GM18868 (cell line): ENCODE results near the gene COL1A1.

ENCODE experiments used
- ATAC-seq: cut with Tn5 transposase; IDR thresholded peaks from one replicate; pipeline ENCODE4 v1.9.1; 2021; ENCODE audit warnings: mild to moderate bottlenecking, moderate library complexity; ENCODE audit not compliant: unreplicated experiment

The COL1A1 gene

DNA sequence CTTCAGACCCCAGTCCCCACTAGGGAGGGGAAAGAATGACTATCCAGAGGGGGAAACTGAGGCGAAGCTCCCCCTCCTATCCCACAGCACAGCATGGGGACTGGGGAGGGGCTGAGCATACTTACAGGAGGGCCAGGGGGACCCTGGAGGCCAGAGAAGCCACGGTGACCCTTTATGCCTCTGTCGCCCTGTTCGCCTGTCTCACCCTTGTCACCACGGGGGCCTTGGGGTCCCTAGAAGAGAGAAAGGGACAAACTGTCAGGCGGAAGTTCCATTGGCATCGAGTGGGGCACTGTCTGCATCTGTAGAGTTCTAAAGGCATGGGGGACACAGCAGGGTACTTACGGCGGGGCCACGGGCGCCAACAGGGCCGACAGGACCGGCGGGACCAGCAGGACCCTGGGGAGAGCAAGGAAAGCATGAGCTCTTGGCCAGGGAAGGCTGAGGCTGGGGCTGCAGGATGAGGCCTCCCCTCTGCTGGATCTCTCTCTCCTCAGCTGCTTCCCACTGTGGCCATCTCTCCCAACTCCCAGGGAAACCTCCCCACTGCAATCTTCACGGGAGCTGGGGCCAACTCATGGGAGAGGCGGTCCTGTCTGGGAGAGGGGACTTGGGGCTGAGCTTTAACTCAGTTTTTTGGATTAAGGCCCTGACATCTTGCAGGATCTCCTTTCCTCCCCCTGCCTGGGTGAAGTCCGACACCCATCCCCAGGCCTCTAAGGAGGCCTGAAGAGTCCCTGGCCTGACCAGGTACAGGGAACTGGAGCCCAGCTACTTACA, 13.5 kb downstream of the COL1A1 start:
- no peak for ATAC-seq

- ATAC-seq = no peak
These were observed 14.1 kb downstream of the COL1A1 start for GRCh38 chr17:50187394-50187725.

- no peak for ATAC-seq
These were observed 14.6 kb downstream of the COL1A1 start for GRCh38 chr17:50186661-50187393.

GRCh38 chr17:50185631-50186471, 15.6 kb downstream of the COL1A1 start:
- ATAC-seq = no peak

- ATAC-seq = no peak
These were observed 16.6 kb downstream of the COL1A1 start for GRCh38 chr17:50184611-50185398.

- ATAC-seq = no peak
These were observed 17.4 kb downstream of the COL1A1 start for GRCh38 chr17:50184064-50184463.

GRCh38 chr17:50183421-50183994, 17.9 kb downstream of the COL1A1 start:
- ATAC-seq = no peak

DNA sequence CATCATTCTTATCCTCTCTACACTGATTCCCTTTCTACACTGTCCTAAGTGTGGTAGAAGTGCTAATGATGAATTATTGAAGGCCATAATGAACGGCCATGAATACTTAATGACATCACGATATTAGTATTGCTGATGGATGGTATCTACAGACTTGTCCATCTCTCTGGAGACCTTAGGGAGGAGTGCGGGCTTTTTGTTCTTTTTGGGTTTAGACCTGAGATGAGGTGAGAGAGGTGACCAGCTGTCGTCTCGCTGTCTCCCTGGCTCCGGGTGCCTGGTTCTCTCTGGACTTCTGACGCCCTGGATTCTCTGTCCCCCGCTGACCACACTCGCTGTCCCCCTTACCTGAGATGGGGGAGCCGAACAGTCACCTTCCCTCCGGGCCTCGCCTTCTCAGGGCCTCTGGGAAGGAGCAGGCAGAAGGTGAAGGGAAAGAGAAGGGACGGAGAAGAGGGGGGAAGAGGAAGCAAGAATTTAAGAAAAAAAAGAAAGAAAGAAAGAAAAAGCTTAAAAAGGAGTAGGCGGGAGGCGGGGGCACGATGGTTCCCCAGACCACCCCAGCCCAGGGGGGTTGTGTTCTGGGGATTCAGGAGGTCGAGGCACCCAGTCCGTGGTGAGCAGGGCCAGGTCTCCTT, 18.5 kb downstream of the COL1A1 start:
- no peak for ATAC-seq

DNA sequence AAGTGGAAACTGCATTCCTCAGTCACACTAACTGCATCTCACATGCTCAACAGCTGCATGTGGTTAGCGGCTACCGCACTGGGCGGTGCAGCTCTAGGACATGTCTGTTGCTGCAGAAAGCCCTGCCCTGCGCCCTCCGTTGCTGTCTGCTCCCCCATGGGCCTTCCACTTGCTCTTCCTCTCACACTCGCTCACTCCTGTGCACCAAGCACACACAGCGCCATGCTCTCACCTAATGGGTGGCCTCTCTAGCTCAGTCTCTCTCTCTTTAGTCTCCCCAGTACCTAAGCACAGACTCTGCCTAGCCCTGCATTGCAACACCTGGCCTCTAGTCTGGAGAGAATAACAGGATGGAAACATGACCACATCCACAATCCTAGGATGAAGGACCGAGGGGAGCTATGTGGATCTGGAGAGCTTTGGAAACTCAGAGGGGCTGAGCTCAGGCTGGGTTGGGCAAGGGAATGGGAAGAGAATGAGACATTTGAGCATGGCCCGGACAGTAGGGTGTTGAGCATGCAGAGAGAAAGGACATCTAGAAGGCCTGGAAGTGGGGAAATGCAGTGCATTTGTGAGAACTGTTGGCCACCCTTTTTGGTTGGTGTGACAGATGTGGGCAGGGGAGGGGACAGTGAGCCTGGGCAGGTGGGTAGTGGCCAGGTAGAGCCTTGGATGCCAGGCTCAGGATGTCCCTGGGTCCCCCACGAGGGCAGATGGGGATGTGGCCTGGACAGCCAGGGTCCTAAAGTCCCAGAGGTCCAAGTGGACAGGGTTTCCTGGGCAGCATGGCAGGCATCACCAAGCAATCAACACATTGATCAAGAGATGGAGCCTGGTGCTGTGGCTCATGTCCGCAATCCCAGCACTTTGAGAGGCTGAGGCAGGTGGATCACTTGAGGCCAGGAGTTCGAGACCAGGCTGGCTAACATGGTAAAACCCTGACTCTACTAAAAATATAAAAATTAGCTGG, 19.6 kb downstream of the COL1A1 start:
- ATAC-seq = no peak

GRCh38 chr17:50181144-50181543, 20.3 kb downstream of the COL1A1 start:
- ATAC-seq = no peak

GRCh38 chr17:50180620-50181019, 20.8 kb downstream of the COL1A1 start:
- ATAC-seq = no peak

DNA sequence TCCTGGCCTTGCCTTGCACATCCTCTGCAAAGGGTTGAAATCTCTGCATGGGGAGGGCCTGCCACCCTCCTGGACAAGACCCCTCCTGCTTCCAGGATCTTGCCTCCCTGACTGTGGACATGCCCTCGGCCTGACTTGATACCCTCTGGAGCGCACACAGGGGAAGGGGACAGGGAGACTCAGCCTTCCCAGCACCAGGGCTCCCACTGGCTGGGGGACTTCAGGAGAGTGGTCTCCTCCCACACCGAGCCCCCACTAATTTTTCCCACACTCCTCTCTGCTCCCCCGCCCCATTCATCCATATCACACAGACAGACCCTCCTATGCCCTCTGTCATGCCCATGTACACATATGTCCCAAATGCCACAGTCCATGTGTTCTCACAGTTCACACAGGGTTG, 21.3 kb downstream of the COL1A1 start:
- ATAC-seq = no peak

- no peak for ATAC-seq
These were observed 23.2 kb downstream of the COL1A1 start for GRCh38 chr17:50177983-50178834.

DNA sequence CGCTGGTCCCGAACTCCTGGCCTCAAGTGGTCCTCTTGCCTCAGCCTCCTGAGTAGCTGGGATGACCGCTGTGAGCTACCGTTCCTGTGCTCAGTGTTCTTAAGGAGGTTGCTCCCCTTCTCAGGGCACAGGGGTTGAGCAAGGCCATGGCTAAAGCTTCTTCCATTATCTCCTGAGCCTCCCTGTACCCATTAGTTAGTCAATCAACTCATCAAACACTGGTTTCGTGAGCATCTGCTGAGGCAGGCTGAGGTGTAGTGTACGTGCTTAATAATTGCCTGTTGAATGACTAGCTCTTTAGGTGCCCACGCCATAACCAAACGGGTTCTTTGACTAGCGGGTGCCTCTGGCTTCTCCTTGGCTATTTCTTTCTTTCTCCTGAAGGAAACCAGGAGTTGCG, 24.0 kb downstream of the COL1A1 start:
- no peak for ATAC-seq

DNA sequence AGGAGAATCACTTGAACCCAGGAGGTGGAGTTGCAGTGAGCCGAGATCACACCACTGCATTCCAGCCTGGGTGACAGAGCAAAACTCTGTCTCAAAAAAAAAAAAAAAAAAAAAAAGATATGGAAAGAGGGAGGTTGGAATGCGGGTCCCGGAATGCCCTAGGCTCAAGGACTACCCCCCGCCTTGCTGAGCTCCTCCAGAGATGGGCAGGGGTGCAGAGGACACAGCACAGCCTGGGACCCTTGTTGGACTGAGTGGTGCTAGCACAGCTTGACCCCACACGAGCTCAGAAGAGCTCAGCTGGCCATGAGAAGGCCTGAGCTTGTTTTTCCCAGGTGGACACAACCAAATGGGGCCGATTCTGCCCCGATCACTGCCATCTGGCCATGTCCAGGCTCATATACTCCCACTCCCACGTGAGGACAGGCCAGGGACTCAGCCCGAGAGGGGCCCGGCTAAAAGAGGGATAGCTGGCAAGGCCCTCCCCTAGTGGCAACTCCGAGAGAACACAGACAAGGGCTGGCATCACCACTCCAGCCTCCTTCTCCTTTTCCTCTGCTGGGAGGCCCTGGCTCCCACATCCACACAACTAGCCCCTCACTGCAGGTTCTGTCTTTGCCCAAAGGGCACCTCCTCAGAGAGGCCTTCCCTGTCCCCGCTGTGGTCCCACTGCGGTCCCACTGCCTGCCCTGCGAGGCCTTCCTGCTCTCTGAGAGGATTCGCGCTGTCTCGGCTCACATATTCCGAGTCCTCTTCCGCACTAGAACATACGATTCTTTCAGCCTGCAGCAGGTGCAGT, 24.7 kb downstream of the COL1A1 start:
- ATAC-seq = no peak

DNA sequence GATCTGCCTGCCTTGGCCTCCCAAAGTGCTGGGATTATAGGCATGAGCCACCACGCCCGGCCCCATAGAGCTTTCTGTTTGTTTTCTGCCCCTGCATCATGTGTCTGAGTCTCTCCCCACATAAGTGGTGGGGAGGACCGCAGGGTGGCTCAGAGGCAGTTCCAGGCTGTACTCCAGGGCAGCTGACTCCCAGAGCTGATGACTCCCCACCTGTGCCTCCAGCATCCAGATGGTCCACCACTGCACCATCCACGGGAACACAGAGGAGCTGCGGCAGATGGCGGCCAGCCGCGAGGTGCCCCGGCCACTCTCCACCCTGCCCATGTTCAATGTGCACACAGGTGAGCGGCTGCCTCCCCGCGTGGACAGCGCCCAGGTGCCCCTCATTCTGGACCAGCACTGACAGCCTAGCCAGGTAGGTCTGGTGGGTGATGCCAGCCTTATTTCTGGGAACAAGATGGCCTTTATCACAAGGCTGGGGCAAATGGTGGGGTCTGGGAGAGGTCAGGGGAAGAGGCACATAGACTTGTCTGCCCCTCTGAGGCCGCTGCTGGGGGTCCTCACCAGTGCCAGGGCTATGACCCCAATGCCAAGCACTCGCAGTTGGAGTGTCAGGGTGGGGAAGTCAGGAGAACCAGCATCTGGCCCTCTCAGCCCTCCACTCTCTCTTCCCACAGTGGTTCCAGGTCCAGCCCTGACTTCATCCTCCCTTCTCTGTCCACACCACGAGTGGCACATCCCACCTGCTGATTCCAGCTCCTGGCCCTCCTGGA, 26.2 kb downstream of the COL1A1 start:
- ATAC-seq = no peak
